Neural progenitor cell (in vitro differentiated cells): ENCODE data around the gene CLSTN2.

ENCODE experiments used
- EZH2 ChIP-seq: fragments of 200-600 bp; sonication (generic); IDR thresholded peaks from 2 replicates; pipeline ENCODE4 v1.6.1; 2017; ENCODE audit warnings: antibody characterized with exemption, mild to moderate bottlenecking, moderate library complexity
- EZH2phosphoT487 ChIP-seq: fragments of 200-600 bp; sonication (generic); IDR thresholded peaks from 2 replicates; pipeline ENCODE4 v1.6.1; 2017; ENCODE audit warnings: antibody characterized with exemption
- TF ChIP-seq, protein P1 (sequence below): fragments of 200-600 bp; sonication (generic); IDR thresholded peaks from 2 replicates; pipeline ENCODE4 v1.5.1; 2017; ENCODE audit warnings: antibody characterized with exemption, mild to moderate bottlenecking

DNA sequence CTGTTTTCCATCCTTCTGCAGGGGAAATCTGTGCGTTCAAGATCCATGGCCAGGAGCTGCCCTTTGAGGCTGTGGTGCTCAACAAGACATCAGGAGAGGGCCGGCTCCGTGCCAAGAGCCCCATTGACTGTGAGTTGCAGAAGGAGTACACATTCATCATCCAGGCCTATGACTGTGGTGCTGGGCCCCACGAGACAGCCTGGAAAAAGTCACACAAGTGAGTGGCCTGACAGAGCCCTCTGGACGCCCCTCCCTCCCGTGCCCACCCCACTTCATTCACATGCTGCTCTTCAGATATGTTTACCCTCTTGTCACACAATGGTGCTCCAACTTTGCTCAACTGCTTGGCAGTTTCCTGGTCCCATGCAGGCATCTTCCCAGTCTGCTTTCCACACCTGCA is 468.6 kb downstream of the CLSTN2 start:
- TF ChIP-seq, protein P1, sequence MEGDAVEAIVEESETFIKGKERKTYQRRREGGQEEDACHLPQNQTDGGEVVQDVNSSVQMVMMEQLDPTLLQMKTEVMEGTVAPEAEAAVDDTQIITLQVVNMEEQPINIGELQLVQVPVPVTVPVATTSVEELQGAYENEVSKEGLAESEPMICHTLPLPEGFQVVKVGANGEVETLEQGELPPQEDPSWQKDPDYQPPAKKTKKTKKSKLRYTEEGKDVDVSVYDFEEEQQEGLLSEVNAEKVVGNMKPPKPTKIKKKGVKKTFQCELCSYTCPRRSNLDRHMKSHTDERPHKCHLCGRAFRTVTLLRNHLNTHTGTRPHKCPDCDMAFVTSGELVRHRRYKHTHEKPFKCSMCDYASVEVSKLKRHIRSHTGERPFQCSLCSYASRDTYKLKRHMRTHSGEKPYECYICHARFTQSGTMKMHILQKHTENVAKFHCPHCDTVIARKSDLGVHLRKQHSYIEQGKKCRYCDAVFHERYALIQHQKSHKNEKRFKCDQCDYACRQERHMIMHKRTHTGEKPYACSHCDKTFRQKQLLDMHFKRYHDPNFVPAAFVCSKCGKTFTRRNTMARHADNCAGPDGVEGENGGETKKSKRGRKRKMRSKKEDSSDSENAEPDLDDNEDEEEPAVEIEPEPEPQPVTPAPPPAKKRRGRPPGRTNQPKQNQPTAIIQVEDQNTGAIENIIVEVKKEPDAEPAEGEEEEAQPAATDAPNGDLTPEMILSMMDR, result no peak
- TF ChIP-seq EZH2 (no peak), EZH2phosphoT487 (no peak)
